Fibroblast of the aortic adventitia (primary cell): ENCODE data around the gene CLEC11A. TPM values are rescaled to one million over a fixed set of nuclear protein-coding genes. Genes with fewer than 3 reads are reported as not detected.

Experiments used
- DNase-seq: peaks from one replicate; pipeline ENCODE4 v3.0.0-alpha.2; 2010; ENCODE audit warnings: low read depth
- H3K4me3 ChIP-seq: 2 replicates; pipeline ENCODE4 v1.5.1; 2011; ENCODE audit warnings: low read depth, mild to moderate bottlenecking, control low read depth, low read length, moderate library complexity
- CTCF ChIP-seq: IDR thresholded peaks from 2 replicates; pipeline ENCODE4 v1.5.1; 2011; ENCODE audit warnings: mild to moderate bottlenecking, low read length, control low read depth, inconsistent platforms; ENCODE audit not compliant: insufficient read depth
- total RNA-seq: library from RNA; depleted of rRNA; stranded (reverse); fragments of >200 nt; gene quantifications from 2 replicates; pipeline ENCODE4 v1.2.3, GENCODE V29; 2012; ENCODE audit warnings: low replicate concordance

CLEC11A gene
- total RNA-seq, 1 donor: 21.8 TPM

- DNase-seq: no peak
- no peak for TF ChIP-seq CTCF
- H3K4me3 ChIP-seq: no peak overlapping the region
These were observed 34.4 kb upstream of the CLEC11A start for GRCh38 chr19:50688766-50689165.

- H3K4me3 ChIP-seq: no peak overlapping the region
- TF ChIP-seq CTCF: no peak
- DNase-seq: no peak
These were observed 32.7 kb upstream of the CLEC11A start for GRCh38 chr19:50690439-50690838.

- H3K4me3 ChIP-seq: no peak overlapping the region
- TF ChIP-seq CTCF: no peak
- DNase-seq: no peak
These were observed 29.8 kb upstream of the CLEC11A start for GRCh38 chr19:50693064-50693975.

- TF ChIP-seq CTCF: no peak
- H3K4me3 ChIP-seq: no peak overlapping the region
- DNase-seq: no peak
These were observed 28.4 kb upstream of the CLEC11A start for GRCh38 chr19:50694815-50695145.

GRCh38 chr19:50695251-50696093 is 27.7 kb upstream of the CLEC11A start:
- TF ChIP-seq CTCF: no peak
- no peak for DNase-seq
- H3K4me3 ChIP-seq: no peak overlapping the region

GRCh38 chr19:50696094-50696483 is 27.1 kb upstream of the CLEC11A start:
- H3K4me3 ChIP-seq: no peak overlapping the region
- DNase-seq: no peak

More at GRCh38 chr19:50696094-50696483, 27.1 kb upstream of the CLEC11A start:
- no peak for TF ChIP-seq CTCF
